Hematopoietic multipotent progenitor cell treated with erythropoietin and hydrocortisone succinate and interleukin-3 and kit ligand, for 15 days (in vitro differentiated cells): ENCODE measurements around the gene CEP43.

Experiments
- DNase-seq: peaks from one replicate; pipeline ENCODE4 v3.0.0-alpha.2; 2015; ENCODE audit warnings: low spot score

CEP43 gene

GRCh38 chr6:166966268-166966667 lies 32.9 kb upstream of the CEP43 start:
- DNase-seq = no peak

- no peak for DNase-seq
These were observed 29.7 kb upstream of the CEP43 start for GRCh38 chr6:166969390-166970002.

GRCh38 chr6:166970091-166970490 lies 29.1 kb upstream of the CEP43 start:
- DNase-seq = no peak

GRCh38 chr6:166970776-166971175 lies 28.4 kb upstream of the CEP43 start:
- no peak for DNase-seq

GRCh38 chr6:166971271-166971670 lies 27.9 kb upstream of the CEP43 start:
- no peak for DNase-seq

- DNase-seq = no peak
These were observed 27.1 kb upstream of the CEP43 start for GRCh38 chr6:166972101-166972500.

GRCh38 chr6:166976636-166977035 lies 22.6 kb upstream of the CEP43 start:
- no peak for DNase-seq

- DNase-seq = no peak
These were observed 21.3 kb upstream of the CEP43 start for GRCh38 chr6:166977621-166978525.

- DNase-seq = no peak
These were observed 18.5 kb upstream of the CEP43 start for GRCh38 chr6:166980738-166981137.

GRCh38 chr6:166987448-166987847 lies 11.7 kb upstream of the CEP43 start:
- no peak for DNase-seq

- DNase-seq = no peak
These were observed 11.3 kb upstream of the CEP43 start for GRCh38 chr6:166987930-166988329.

GRCh38 chr6:166988674-166989201 lies 10.5 kb upstream of the CEP43 start:
- no peak for DNase-seq

- peak; percentile 30 for DNase-seq
These were observed 9.7 kb upstream of the CEP43 start for GRCh38 chr6:166989427-166990032.

- DNase-seq = no peak
These were observed 2.8 kb upstream of the CEP43 start for GRCh38 chr6:166996406-166996805.

- DNase-seq = no peak
These were observed 1.8 kb upstream of the CEP43 start for GRCh38 chr6:166997348-166997747.

- peak; percentile 58 for DNase-seq
These were observed 1.4 kb upstream of the CEP43 start for GRCh38 chr6:166997768-166998255.

- DNase-seq = no peak
These were observed 697 bp upstream of the CEP43 start for GRCh38 chr6:166998256-166999144.

GRCh38 chr6:166999884-167000253 lies 672 bp downstream of the CEP43 start:
- no peak for DNase-seq

GRCh38 chr6:167000759-167001158 lies 1.6 kb downstream of the CEP43 start:
- DNase-seq = no peak

GRCh38 chr6:167005350-167006159 lies 6.4 kb downstream of the CEP43 start:
- DNase-seq = no peak

GRCh38 chr6:167007985-167008384 lies 8.8 kb downstream of the CEP43 start:
- no peak for DNase-seq
